Karpas-422 (cell line): ENCODE results near the gene CPXM1. TPM values are rescaled to one million over a fixed set of nuclear protein-coding genes. Genes with fewer than 3 reads are reported as not detected.

Experiments
- DNase-seq: peaks from one replicate; pipeline ENCODE4 v3.0.0-alpha.2; 2015
- H2AFZ ChIP-seq: fragments of 200-600 bp; sonication (generic); 2 replicates; pipeline ENCODE4 v1.6.1; 2014; ENCODE audit warnings: antibody characterized with exemption, low read length, mixed read lengths
- H3K27ac ChIP-seq: fragments of 200-600 bp; sonication (generic); 2 replicates; pipeline ENCODE4 v1.5.1; 2014; ENCODE audit warnings: mild to moderate bottlenecking, low read length, moderate library complexity
- H3K27me3 ChIP-seq: fragments of 200-600 bp; sonication (generic); 2 replicates; pipeline ENCODE4 v1.6.1; 2014; ENCODE audit warnings: low read length, mixed read lengths
- H3K36me3 ChIP-seq: fragments of 200-600 bp; sonication (generic); 2 replicates; pipeline ENCODE4 v1.6.1; 2014; ENCODE audit warnings: low read length, mixed read lengths; ENCODE audit not compliant: insufficient read depth
- H3K4me1 ChIP-seq: fragments of 200-600 bp; sonication (generic); 2 replicates; pipeline ENCODE4 v1.6.1; 2014; ENCODE audit warnings: mild to moderate bottlenecking, low read length, mixed read lengths
- H3K4me2 ChIP-seq: fragments of 200-600 bp; sonication (generic); 2 replicates; pipeline ENCODE4 v1.6.1; 2014; ENCODE audit warnings: low read length, low read depth, mild to moderate bottlenecking; ENCODE audit not compliant: poor library complexity, severe bottlenecking
- H3K4me3 ChIP-seq: fragments of 200-600 bp; sonication (generic); 2 replicates; pipeline ENCODE4 v1.5.1; 2014; ENCODE audit warnings: mild to moderate bottlenecking, antibody characterized with exemption, low read length, mixed read lengths
- H3K79me2 ChIP-seq: fragments of 200-600 bp; sonication (generic); 2 replicates; pipeline ENCODE4 v1.6.1; 2014; ENCODE audit warnings: mild to moderate bottlenecking, low read length, mixed read lengths
- H3K9ac ChIP-seq: fragments of 200-600 bp; sonication (generic); 2 replicates; pipeline ENCODE4 v1.6.0; 2014; ENCODE audit warnings: low read length
- H3K9me2 ChIP-seq: fragments of 200-600 bp; sonication (generic), shearing (Covaris generic); replicated peaks from 2 replicates; pipeline ENCODE4 v1.6.0; 2014; ENCODE audit warnings: mild to moderate bottlenecking, low read length, moderate library complexity; ENCODE audit not compliant: insufficient read depth
- H3K9me3 ChIP-seq: fragments of 300-700, 200-600 bp; sonication (generic); 2 replicates; pipeline ENCODE4 v1.6.1; 2014; ENCODE audit warnings: low read length, mixed read lengths
- H4K20me1 ChIP-seq: fragments of 200-600 bp; sonication (generic); 2 replicates; pipeline ENCODE4 v1.6.1; 2014; ENCODE audit warnings: mild to moderate bottlenecking, antibody characterized with exemption, low read length, low read depth; ENCODE audit not compliant: insufficient read depth
- total RNA-seq: library from RNA; depleted of rRNA; stranded (reverse); fragments of >200 nt; shearing (Covaris generic); gene quantifications from 2 replicates; pipeline ENCODE4 v1.2.3, GENCODE V29; 2014; ENCODE audit warnings: low replicate concordance

Gene CPXM1
- total RNA-seq, 1 experiment from 2014 or later = not detected

DNA sequence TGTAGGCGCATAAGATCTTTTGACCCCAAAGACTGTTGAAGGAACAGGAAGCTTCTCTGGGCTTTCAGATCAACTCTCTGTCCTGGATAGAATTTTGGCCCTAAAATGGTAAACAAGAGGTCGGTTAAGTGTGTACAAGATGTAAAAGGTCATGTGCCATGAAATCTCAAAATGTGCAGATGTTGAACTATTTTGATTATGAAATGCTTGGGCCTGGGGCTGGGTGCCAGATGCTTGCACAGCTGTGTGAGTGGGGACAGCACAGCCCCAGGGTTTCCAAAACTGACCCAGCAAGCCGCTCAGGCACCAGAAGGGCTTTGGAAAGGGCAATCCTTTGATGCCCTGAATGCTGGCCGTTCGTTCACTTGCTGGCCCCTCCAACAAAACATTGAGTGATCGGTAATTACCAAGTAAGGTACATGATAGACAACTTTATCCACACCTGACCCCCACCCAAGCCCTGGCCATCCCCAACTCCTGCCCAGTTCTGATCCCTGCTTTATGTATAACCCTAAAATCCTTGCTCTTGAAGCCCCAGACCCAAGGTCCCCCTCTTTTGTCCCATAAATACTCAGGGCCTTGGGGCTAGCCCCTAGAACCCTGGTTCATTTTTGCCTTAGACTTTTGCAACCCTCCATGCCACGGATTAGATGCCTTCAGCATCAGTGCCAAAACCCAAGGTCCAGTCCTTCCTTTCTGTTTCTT, 17.6 kb upstream of the CPXM1 start:
- H3K9me2 ChIP-seq = no peaks in the 10 kb centered on the region
- no peak overlapping the region for H3K27ac ChIP-seq
- no peak for DNase-seq
- no peaks in the 10 kb centered on the region for H3K79me2 ChIP-seq
- no peak overlapping the region for H2AFZ ChIP-seq
- no peaks in the 10 kb centered on the region for H4K20me1 ChIP-seq
- no peaks in the 10 kb centered on the region for H3K27me3 ChIP-seq
- H3K9ac ChIP-seq = no peak overlapping the region
- H3K36me3 ChIP-seq = no peaks in the 10 kb centered on the region
- no peaks in the 10 kb centered on the region for H3K9me3 ChIP-seq
- H3K4me2 ChIP-seq = no peak overlapping the region
- no peaks in the 10 kb centered on the region for H3K4me1 ChIP-seq
- H3K4me3 ChIP-seq = no peak overlapping the region

- Histone ChIP-seq H3K9me3 (no peaks in the 10 kb centered on the region), H3K79me2 (no peaks in the 10 kb centered on the region), H3K27me3 (no peaks in the 10 kb centered on the region), H3K4me2 (no peak overlapping the region), H4K20me1 (no peaks in the 10 kb centered on the region), H2AFZ (no peak overlapping the region), H3K9me2 (no peaks in the 10 kb centered on the region), H3K9ac (no peak overlapping the region), H3K4me3 (no peak overlapping the region), H3K4me1 (no peaks in the 10 kb centered on the region), H3K27ac (no peak overlapping the region), H3K36me3 (no peaks in the 10 kb centered on the region)
- no peak for DNase-seq
Measured at GRCh38 chr20:2817341-2817726, 16.9 kb upstream of the CPXM1 start.

DNA sequence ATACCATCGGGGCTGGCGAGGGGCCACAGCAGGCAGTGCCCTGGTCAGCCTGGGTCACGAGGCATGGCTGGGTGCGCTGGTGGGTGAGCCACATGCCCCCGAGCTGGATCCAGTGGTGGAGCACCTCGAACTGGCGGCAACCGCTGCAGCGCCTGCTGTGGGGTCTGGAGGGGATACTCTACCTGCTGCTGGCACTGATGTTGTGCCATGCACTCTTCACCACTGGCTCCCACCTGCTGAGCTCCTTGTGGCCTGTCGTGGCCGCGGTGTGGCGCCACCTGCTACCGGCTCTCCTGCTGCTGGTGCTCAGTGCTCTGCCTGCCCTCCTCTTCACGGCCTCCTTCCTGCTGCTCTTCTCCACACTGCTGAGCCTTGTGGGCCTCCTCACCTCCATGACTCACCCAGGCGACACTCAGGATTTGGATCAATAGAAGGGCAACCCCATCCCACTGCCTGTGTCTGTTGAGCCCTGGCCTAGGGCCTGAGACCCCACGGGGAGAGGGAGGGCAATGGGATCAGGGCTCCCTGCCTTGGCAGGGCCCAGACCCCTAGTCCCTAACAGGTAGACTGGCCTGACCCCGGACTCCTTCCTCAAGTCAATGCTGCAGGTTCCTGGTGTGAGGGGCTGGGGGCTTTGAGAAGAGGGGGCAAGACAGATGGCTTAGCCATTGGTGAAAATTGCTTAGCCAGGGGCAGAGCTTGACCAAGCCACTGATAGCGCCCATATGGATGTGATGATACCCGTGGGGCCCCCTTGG, 16.3 kb upstream of the CPXM1 start:
- H3K79me2 ChIP-seq = no peaks in the 10 kb centered on the region
- no peak overlapping the region for H3K4me3 ChIP-seq
- DNase-seq = peak; percentile 88
- H3K36me3 ChIP-seq = no peaks in the 10 kb centered on the region
- H3K9ac ChIP-seq = peak overlapping the region; percentile 36
- H4K20me1 ChIP-seq = no peaks in the 10 kb centered on the region
- H3K27me3 ChIP-seq = no peaks in the 10 kb centered on the region
- peak overlapping the region; percentile 89; the same call in 1 of the 2 replicates for H2AFZ ChIP-seq
- no peak overlapping the region for H3K4me2 ChIP-seq
- no peaks in the 10 kb centered on the region for H3K4me1 ChIP-seq
- no peaks in the 10 kb centered on the region for H3K9me3 ChIP-seq
- H3K27ac ChIP-seq = no peak overlapping the region
- no peaks in the 10 kb centered on the region for H3K9me2 ChIP-seq

DNA sequence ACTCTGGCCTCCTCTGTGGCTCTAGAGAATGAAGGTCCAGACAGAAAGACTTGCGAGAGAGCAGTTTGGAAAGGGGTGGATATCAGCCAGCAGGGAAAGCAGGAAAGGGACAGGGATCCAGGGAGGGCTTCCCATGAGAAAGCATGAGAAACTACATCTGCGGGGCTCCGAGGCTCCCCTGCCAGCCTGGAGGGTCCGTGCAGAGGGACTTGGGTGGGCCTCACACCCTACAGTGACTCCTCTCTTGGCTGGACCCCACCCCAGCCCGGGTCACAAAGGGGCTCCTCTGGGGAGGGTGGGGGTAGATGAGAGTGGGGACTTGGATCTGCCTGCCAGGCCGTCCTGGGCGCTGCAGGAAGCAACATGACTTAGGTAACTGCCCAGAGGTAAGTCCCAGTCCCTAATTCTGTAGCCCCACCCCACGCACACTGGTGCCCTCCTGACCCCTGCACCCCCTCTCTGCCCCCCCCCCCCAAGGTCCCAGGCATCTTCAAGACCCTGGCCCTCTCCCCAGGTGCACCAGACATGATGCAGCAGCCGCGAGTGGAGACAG, 15.7 kb upstream of the CPXM1 start, which contains the start of gene TMEM239:
TMEM239 (plus strand) TSS at position 335 of the 553 bp plus-strand sequence; CDS start at position 526, 191 bp downstream.
- DNase-seq = no peak
- Histone ChIP-seq H3K4me1 (no peaks in the 10 kb centered on the region), H3K4me2 (no peak within 1 kb of the TSS), H3K4me3 (no peak within 1 kb of the TSS), H3K9ac (peak within 1 kb of the TSS; percentile 36), H3K27me3 (no peaks in the 10 kb centered on the region), H3K27ac (no peak within 1 kb of the TSS), H3K9me2 (no peaks in the 10 kb centered on the region), H3K79me2 (no peaks in the 10 kb centered on the region), H3K36me3 (no peaks in the 10 kb centered on the region), H4K20me1 (no peaks in the 10 kb centered on the region), H3K9me3 (no peaks in the 10 kb centered on the region), H2AFZ (peak within 1 kb of the TSS; percentile 89; the same call in 1 of the 2 replicates)

GRCh38 chr20:2815242-2815900, 14.9 kb upstream of the CPXM1 start:
- Histone ChIP-seq H3K36me3 (no peaks in the 10 kb centered on the region), H3K9me2 (no peaks in the 10 kb centered on the region), H3K9ac (no peak overlapping the region), H2AFZ (no peak overlapping the region), H3K9me3 (no peaks in the 10 kb centered on the region), H3K27ac (no peak overlapping the region), H3K27me3 (no peaks in the 10 kb centered on the region), H4K20me1 (no peaks in the 10 kb centered on the region), H3K4me3 (no peak overlapping the region), H3K4me2 (no peak overlapping the region), H3K79me2 (no peaks in the 10 kb centered on the region), H3K4me1 (no peaks in the 10 kb centered on the region)
- no peak for DNase-seq

DNA sequence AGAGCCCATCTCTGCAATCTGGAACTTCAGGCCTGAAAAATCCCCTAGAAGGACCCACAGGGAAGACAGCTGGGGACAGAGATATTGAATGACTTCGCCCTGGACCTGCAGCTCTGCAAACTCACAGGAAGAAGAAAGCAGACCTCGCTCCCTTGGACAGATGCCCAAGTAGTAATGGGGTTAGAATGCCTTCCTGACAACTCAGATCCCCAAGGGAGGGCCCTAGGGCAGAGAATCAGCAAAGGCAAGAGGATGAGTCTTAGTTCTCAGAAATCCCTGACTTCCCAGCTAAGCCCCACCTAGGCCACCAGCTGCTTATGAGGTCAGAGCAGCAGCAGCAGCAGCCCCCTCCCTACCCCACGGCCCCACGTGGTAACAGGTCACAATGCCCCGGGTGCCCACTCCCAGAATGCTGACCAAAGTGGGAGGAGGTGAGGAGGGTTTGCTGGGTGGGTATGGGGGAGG, 14.2 kb upstream of the CPXM1 start, which contains the start of gene C20orf141:
C20orf141 (plus strand) TSS at position 401 of the 465 bp plus-strand sequence. CDS start 198 bp downstream, outside the sequence.
- no peak within 1 kb of the TSS for H3K4me2 ChIP-seq
- H3K79me2 ChIP-seq = no peaks in the 10 kb centered on the region
- no peaks in the 10 kb centered on the region for H3K36me3 ChIP-seq
- no peaks in the 10 kb centered on the region for H4K20me1 ChIP-seq
- DNase-seq = no peak
- no peak within 1 kb of the TSS for H3K4me3 ChIP-seq
- no peaks in the 10 kb centered on the region for H3K9me2 ChIP-seq
- H3K9me3 ChIP-seq = no peaks in the 10 kb centered on the region
- H2AFZ ChIP-seq = no peak within 1 kb of the TSS
- H3K9ac ChIP-seq = no peak within 1 kb of the TSS
- no peaks in the 10 kb centered on the region for H3K4me1 ChIP-seq
- no peak within 1 kb of the TSS for H3K27ac ChIP-seq
- no peaks in the 10 kb centered on the region for H3K27me3 ChIP-seq

- H2AFZ ChIP-seq = no peak overlapping the region
- no peaks in the 10 kb centered on the region for H3K79me2 ChIP-seq
- H3K9ac ChIP-seq = no peak overlapping the region
- H3K27me3 ChIP-seq = no peaks in the 10 kb centered on the region
- H3K4me3 ChIP-seq = no peak overlapping the region
- H3K4me1 ChIP-seq = no peaks in the 10 kb centered on the region
- no peak for DNase-seq
- no peak overlapping the region for H3K4me2 ChIP-seq
- no peaks in the 10 kb centered on the region for H3K9me2 ChIP-seq
- no peak overlapping the region for H3K27ac ChIP-seq
- H4K20me1 ChIP-seq = no peaks in the 10 kb centered on the region
- H3K36me3 ChIP-seq = no peaks in the 10 kb centered on the region
- H3K9me3 ChIP-seq = no peaks in the 10 kb centered on the region
Measured at GRCh38 chr20:2814076-2814475, 13.6 kb upstream of the CPXM1 start.

GRCh38 chr20:2812189-2812588, 11.8 kb upstream of the CPXM1 start:
- Histone ChIP-seq H4K20me1 (no peaks in the 10 kb centered on the region), H3K4me1 (no peaks in the 10 kb centered on the region), H3K9me2 (no peaks in the 10 kb centered on the region), H3K4me2 (no peak overlapping the region), H3K9ac (no peak overlapping the region), H3K27me3 (no peaks in the 10 kb centered on the region), H3K9me3 (no peaks in the 10 kb centered on the region), H3K36me3 (no peaks in the 10 kb centered on the region), H2AFZ (no peak overlapping the region), H3K4me3 (no peak overlapping the region), H3K79me2 (no peaks in the 10 kb centered on the region), H3K27ac (no peak overlapping the region)
- DNase-seq = no peak
